Inferior parietal cortex (tissue), 1 donor: Measurements from ENCODE around the gene CD101.

Experiments used
- DNase-seq: peaks from one replicate; pipeline ENCODE4 v3.0.0-alpha.2; 2016; ENCODE audit errors: extremely low spot score

The CD101 gene

GRCh38 chr1:117049857-117050256 lies 48.3 kb downstream of the CD101 start:
- no peak for DNase-seq

- no peak for DNase-seq
Observed at GRCh38 chr1:117051224-117052064, 49.9 kb downstream of the CD101 start.

GRCh38 chr1:117054068-117054467 lies 52.5 kb downstream of the CD101 start:
- DNase-seq = no peak

- DNase-seq = no peak
Observed at GRCh38 chr1:117058810-117059209, 57.2 kb downstream of the CD101 start.

GRCh38 chr1:117059334-117059677 lies 57.7 kb downstream of the CD101 start:
- no peak for DNase-seq

- DNase-seq = peak; percentile 98
Observed at GRCh38 chr1:117059678-117060440, 58.3 kb downstream of the CD101 start, which contains the start of gene TTF2. Gene TTF2, plus strand, starts transcription at chr1:117060326. Its CDS starts 21 bp downstream, at chr1:117060347.

- no peak for DNase-seq
Observed at GRCh38 chr1:117060441-117061317, 59.1 kb downstream of the CD101 start.

GRCh38 chr1:117061986-117062415 lies 60.4 kb downstream of the CD101 start:
- no peak for DNase-seq

GRCh38 chr1:117066367-117066766 lies 64.8 kb downstream of the CD101 start:
- DNase-seq = no peak

GRCh38 chr1:117067533-117068370 lies 66.2 kb downstream of the CD101 start:
- DNase-seq = peak; percentile 85

GRCh38 chr1:117068580-117068979 lies 67.0 kb downstream of the CD101 start:
- DNase-seq = no peak

- no peak for DNase-seq
Observed at GRCh38 chr1:117069220-117069844, 67.8 kb downstream of the CD101 start.

- DNase-seq = no peak
Observed at GRCh38 chr1:117070124-117070523, 68.6 kb downstream of the CD101 start.

- no peak for DNase-seq
Observed at GRCh38 chr1:117076648-117077047, 75.1 kb downstream of the CD101 start.

GRCh38 chr1:117077267-117077666 lies 75.7 kb downstream of the CD101 start:
- no peak for DNase-seq

- no peak for DNase-seq
Observed at GRCh38 chr1:117079737-117080136, 78.2 kb downstream of the CD101 start.

GRCh38 chr1:117084231-117084630 lies 82.7 kb downstream of the CD101 start:
- no peak for DNase-seq
